ENCODE results near the gene EGR2.
A peak's percentile ranks its signal among the peaks of the same experiment; 100 is the strongest.

Gene EGR2

GRCh38 chr10:62852961-62853702 is 37.0 kb upstream of the EGR2 start:
- no peak for TF ChIP-seq CTCF (IDR thresholded peaks at IDR 0.05; ENCODE audit: insufficient read depth, low read depth, low read length, missing control alignments)
- DNase-seq (ENCODE audit: low read depth) = no peak
- no peak overlapping the region for H3K4me3 ChIP-seq (ENCODE audit: low read length)

GRCh38 chr10:62851442-62851841 is 35.3 kb upstream of the EGR2 start:
- H3K4me3 ChIP-seq (ENCODE audit: low read length) = no peak overlapping the region
- DNase-seq (ENCODE audit: low read depth) = peak; percentile 27
- peak; percentile 29 for TF ChIP-seq CTCF (IDR thresholded peaks at IDR 0.05; ENCODE audit: insufficient read depth, low read depth, low read length, missing control alignments)

DNA sequence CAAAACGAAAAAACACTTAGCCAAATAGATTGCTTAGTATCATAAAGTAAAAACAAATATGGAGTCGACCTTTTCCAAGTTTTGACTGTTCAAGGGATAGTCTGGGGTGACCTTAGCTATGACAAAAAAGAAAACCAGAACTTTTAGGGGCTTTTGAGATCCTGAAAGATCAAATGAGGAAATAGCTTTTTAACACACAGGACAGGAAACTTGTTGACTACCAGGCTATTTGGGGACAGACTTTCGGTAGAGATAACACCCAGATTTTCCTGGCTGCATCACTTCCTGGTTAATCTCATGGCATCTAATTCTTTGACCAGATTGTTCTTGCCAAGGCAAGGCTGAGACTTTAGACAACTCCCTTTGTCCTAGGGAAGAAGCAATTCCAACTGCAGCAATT is 34.5 kb upstream of the EGR2 start:
- no peak overlapping the region for H3K4me3 ChIP-seq (ENCODE audit: low read length)
- no peak for DNase-seq (ENCODE audit: low read depth)
- TF ChIP-seq CTCF (IDR thresholded peaks at IDR 0.05; ENCODE audit: insufficient read depth, low read depth, low read length, missing control alignments) = no peak

DNA sequence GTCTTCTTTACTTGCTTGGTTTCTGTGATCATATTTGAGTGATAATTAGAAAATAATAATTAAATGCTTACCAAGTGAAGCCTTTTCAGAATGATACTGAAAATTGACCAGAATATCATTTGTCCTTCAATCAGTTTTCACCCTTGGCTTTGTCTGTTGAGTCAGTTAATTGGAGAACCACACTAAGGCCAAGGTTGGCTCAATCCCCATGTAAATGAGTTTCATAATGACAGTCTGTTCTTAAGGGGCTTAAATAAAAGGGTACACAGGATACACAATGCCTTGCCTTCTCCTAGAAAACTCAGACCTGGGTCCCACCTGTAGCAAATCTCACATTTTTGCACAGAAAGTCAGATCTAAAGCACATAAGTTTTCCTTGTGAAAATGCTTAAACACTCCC is 31.3 kb upstream of the EGR2 start:
- DNase-seq (ENCODE audit: low read depth) = no peak
- no peak for TF ChIP-seq CTCF (IDR thresholded peaks at IDR 0.05; ENCODE audit: insufficient read depth, low read depth, low read length, missing control alignments)
- no peak overlapping the region for H3K4me3 ChIP-seq (ENCODE audit: low read length)

- DNase-seq (ENCODE audit: low read depth) = no peak
- H3K4me3 ChIP-seq (ENCODE audit: low read length) = no peak overlapping the region
- no peak for TF ChIP-seq CTCF (IDR thresholded peaks at IDR 0.05; ENCODE audit: insufficient read depth, low read depth, low read length, missing control alignments)
These were observed 28.3 kb upstream of the EGR2 start for GRCh38 chr10:62844280-62845011.

GRCh38 chr10:62843600-62843999 is 27.4 kb upstream of the EGR2 start:
- TF ChIP-seq CTCF (IDR thresholded peaks at IDR 0.05; ENCODE audit: insufficient read depth, low read depth, low read length, missing control alignments) = no peak
- no peak overlapping the region for H3K4me3 ChIP-seq (ENCODE audit: low read length)
- DNase-seq (ENCODE audit: low read depth) = no peak
